GM21390 (cell line): ENCODE data around the gene PDK1.
"Not testable (repeated sequence)": the region's sequence is repeated elsewhere in the genome, so short reads cannot be mapped to it uniquely, and the experiment has no call there.

Source experiments
- ATAC-seq: cut with Tn5 transposase; IDR thresholded peaks from one replicate; pipeline ENCODE4 v1.9.1; 2021; ENCODE audit not compliant: unreplicated experiment

The PDK1 gene

DNA sequence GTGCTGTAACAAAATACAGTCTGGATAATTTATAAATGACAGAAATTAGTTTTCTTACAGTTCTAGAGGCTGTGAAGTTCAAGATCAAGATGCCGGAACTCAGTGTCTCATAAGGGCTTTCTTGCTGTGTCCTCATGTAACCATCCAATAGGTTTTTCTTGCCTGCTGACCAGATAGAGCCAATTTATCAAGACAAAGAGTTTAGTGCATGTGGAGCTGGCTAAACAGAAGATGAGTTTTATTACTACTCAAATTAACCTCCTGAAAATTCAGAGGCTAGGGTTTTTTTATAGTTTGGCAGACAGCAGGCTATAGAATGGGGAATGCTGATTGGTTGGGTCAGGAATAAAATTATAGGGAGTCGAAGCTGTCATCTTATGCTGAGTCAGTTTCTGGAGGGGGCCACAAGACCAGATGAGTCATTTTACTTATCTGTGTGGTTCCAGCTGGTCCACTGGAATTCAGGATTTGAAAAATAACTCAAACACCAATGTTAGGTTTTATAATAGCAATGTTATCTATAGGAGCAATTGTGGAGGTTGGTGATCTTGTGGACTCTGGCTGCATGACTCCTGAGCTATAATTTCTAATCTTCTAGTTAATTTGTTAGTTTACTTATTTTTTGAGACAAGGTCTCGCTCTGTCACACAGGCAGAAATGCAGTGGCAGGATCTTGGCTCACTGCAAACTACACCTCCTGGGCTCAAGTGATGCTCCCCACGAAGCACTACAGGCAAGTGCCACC lies 3.2 kb upstream of the PDK1 start:
- ATAC-seq = no peak

DNA sequence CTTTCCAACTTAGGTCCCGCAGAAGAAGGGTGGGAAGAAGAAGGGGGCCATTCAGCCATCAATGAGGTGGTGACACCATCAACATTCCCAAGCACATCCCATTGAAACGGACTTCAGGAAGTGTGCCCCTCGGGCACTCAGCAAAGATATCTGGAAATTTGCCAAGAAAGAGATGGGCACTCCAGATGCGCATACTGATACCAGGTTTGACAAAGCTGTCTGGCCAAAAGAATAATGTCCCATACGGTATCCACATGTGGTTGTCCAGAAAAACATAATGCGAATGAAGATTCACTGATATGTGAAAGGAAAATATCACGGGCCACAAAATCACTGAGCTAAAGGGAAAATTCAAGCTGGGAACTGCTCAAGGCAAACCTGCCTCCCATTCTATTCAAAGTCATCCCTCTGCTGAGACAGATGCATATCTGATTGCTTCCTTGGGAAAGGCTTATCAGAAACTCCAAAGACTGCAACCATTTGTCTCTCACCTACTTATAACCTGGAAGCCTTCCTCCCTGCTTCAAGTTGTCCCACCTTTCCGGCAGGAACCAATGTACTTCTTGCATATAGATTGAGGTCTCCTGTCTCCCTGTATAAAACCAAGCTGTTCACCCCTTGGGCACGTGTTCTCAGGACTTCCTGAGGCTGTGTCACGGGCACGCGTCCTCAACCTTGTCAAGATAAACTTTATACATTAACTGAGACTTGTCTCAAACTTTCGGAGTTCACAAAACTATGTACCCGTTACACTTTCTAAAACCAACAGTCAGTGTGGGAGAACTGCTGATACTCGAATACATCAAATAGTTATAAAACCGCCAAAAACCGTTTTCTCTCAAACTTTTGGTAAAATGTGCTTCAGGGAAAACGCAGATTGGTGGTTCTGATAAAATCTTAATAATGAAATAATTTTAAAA lies 1.3 kb upstream of the PDK1 start:
- no peak for ATAC-seq

DNA sequence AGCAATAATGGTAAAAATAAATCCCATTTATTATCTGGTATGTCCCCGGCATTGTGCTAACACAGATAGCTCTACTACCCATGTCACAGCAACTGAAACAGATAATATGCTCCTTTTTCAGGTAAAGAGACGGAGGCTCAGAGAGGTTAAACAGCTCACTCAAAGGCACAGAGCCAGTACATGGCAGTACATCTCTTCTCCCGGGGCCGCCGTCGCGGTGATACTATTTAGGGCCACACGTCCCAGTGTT lies 693 bp upstream of the PDK1 start:
- peak; percentile 10 for ATAC-seq

DNA sequence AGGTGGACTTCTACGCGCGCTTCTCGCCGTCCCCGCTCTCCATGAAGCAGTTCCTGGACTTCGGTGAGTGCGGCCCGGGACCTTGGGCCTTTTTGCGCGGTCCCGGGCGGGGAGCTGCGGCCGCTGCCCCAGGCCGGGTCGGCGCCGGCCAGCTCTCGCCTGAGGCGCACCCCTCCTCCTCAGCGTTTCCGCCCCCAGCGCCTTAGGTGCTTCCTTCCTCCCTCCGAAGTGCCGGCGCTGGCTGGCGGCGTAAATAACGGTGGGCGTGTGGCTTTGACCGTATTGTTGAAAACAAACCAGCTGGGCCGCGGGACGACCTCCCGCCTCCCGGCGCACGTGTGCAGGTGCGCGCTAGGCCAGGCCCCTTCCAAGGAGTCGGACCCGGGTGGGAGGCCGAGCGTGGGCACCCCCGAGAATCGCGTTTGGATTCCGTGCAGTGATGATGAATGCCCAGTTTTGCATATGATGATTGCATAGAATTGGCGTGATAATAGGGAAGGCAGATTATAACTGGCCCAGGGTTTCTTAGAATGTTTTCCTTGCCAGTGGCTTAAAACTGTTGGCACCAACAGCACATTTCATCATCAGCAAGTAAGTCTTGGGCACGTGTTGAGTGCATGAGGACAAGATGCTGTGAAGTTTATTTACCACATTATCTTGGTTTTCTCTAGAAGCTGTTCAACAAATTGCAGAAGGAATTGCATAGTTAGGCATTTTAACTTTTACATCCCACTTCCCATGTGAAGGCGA lies 569 bp downstream of the PDK1 start:
- ATAC-seq = peak; percentile 73

DNA sequence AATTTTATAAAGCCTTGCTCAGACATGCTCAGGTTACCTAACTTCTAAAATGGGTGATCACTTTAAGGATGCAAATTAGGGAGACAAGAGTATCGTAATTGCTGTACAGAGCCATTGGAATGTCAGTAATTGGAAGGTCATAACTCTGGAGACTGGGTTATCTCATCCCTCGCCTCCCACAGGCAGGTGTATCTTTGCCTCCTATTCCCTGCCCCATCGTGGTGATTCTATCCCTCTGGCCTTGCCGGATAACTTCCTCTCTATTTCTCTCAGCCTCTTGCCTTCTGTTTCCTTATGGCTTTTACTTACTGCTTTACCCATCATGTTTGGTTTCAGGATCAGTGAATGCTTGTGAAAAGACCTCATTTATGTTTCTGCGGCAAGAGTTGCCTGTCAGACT lies 2.5 kb downstream of the PDK1 start:
- no peak for ATAC-seq

DNA sequence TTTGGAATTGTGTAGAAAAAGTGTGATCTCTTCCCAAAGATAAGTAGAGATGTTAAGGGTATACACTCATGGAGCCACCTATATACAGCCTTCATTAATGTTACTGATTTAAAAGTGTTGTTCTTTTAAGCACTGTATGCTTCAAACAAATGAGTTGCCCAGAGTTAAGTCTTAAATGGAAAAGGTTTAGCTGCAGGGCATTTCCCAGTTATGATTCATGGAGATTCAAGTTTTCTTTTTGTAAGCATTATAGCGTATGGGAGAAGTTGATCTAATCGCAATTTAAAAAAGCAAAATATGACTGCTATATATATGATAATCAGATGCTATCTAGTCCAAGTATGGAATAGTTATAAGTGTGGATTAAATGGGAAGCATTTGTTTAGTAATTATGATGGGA lies 4.8 kb downstream of the PDK1 start:
- ATAC-seq = no peak

DNA sequence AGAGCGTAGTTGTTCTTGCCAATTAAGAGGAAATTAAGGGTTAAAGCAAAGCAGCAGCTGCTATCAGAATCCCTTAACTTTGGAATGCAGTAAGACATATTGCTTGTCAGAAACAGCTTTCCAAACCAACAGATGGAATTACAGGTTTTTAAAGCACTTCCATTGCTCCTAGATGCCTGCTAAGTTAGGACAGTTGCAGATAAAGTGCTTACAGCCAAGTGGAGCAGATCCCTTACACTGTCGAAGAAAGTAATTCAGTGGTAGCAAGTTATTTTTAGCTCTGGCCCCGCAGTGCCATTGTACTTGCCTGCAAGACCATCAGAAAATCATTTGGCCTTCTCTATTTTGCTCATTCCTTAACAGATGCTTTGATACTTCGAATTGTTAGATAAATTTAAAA lies 5.4 kb downstream of the PDK1 start:
- ATAC-seq = no peak

DNA sequence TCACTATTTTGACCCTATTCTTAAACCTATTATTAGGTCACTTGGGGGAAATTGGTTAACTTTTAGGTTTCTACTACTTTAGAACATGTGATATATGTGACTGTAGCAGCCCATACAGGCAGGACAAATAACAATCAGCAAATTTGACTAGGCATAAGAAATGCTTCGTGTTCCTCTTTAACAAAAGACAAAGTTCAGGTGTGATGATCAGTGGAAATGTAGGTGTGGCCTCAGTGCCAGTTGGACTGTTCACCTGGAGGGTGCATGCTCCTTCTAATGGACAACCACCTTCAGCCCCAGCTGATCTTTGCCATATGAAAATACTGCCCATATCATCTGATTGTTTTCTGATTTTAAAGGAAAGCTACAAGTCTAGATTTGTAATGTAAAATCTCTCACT lies 6.4 kb downstream of the PDK1 start:
- no peak for ATAC-seq

DNA sequence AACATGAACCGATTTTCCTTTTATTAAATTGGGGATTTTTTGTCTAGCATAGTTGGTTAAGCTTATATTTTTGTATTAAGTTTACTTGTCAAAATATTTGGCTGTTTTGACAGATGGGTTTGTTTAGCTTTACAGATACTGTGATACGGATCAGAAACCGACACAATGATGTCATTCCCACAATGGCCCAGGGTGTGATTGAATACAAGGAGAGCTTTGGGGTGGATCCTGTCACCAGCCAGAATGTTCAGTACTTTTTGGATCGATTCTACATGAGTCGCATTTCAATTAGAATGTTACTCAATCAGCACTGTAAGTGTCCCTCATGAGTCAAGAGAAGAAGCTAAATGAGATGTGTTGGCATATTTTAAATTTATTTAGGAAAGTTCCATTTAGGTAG lies 8.5 kb downstream of the PDK1 start:
- ATAC-seq = no peak

DNA sequence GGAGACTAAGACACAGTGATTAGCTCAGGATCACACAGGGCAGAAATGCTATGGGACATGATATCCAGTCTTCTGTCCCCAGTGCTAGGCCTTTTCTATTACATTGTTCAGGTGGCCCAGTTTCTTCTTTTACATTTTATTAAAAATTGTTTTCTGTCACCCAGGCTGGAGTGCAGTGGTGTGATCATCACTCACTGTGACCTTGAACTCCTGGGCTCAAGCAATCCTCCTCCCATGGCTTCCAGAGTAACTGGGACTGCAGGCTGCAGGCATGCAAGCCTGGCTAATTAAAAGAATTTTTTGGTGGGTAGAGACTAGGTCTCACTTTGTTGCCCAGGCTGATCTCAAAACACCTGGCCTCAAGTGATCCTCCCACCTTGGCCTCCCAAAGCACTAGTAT lies 15.4 kb downstream of the PDK1 start:
- no peak for ATAC-seq

DNA sequence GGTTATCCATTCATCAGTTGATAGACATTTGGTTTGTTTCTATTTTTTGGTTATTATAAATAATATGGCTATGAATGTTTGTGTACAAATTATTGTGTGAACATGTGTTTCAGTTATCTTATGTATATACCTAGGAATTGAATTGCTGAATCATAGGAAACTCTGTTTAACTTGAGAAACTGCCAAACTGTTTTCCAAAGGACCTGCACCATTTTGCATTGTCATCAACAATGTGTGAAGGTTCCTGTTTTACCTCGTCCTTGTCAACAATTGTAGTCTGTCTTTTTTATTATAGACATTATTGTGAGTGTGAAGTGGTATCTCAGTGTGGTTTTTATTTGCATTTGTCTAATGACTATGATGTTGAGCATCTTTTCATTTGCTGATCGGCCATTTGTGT lies 17.1 kb downstream of the PDK1 start:
- no peak for ATAC-seq

DNA sequence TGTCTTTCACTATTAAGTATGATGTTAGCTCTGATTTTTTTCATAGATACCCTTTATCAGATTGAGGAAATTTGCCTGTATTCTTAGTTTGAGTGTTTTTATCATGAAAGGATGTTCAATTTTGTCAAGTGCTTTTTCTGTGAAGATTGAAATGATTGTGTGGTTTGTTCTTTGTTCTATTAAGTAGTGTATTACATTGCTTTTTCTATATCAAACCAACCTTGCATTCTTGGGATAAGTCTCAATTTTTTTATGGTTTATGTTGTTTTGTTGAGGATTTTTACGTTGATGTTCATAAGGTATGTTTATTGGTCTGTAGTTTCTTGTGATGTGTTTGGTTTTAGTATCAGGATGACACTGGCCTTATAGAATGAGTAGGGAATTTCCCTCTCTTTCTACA lies 19.1 kb downstream of the PDK1 start:
- no peak for ATAC-seq

DNA sequence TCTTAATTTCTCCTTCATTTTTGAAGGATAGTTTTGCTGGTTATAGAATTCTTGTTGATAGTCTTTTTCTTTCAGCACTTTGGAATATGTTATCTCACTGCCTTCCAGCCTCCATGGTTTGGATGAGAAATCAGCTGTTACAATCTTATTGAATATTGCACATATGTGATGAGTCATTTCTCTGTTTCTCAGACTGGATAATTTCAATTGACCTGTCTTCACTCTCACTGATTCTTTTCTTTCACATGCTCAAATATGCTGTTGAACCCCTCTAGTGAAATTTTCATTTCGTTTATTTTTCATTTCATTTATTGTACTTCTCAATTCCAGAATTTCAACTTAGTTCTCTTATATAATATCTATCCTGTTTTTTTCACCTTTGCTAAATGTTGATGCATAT lies 22.2 kb downstream of the PDK1 start:
- ATAC-seq = no peak

DNA sequence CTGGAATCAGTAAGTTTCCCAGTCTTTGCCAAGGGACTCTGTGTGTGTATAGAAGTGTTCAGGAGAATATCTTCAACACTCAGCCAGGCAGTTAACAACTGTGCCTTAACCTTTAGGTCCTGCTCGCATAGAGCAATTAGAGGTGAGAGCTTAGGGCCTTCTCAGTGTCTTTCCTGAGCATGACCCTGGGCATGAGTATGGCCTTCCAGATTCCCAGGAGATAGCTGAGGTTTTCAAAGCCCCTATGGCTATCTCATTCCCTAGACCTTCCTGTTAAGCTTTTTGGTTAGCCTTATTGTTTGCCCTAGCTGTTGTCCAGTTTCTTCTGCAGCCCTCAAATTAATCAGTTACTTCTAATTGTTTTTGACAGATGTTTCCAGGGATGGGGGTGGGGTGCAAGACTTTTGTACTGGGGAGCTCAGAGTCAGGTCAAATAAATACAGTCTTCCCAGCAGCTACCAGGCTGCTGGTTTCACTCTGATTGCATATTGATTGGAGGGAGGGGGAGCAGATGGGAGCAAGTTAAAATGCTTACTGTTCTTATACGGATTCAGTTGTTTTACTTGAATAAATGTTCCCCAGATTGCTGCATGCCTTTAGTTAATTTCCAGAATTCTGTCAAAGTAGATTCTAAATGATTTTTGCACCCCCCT lies 23.1 kb downstream of the PDK1 start:
- ATAC-seq = no peak

DNA sequence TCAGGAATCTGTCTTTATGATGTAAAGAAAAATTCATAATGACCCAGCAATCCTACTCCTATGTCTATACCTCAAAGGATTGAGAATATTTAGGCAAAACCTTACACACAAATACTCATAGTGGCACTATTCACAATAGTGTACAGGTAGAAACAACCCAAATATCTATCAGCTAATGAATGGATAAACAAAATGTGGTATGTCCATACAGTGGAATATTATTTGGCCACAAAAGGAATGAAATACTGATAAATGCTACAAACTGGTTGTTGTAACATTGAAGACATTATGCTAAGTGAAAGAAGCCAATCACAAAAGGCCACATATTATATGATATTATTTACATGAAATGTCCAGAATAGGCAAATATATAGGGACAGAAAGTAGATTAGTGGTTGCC lies 24.7 kb downstream of the PDK1 start:
- ATAC-seq = no peak

DNA sequence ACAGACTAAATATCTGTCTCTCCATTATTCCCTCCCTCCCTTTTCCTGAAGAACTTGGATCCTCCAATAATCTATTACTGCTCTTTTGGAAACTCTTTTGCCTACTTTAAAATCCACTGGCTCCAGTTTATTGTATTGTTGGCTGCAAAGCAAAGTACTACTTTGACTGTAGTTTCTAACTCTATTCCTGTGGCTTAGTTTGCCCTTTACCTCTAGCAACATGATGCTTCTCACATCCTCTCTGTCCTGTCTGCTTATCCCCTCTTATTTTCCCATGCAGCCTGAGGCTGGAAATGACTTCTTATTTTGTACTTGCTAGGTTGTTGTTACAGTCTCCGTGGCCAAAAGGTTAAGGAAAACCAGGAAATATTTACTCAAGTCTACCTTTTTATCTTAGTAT lies 26.8 kb downstream of the PDK1 start:
- ATAC-seq = no peak

DNA sequence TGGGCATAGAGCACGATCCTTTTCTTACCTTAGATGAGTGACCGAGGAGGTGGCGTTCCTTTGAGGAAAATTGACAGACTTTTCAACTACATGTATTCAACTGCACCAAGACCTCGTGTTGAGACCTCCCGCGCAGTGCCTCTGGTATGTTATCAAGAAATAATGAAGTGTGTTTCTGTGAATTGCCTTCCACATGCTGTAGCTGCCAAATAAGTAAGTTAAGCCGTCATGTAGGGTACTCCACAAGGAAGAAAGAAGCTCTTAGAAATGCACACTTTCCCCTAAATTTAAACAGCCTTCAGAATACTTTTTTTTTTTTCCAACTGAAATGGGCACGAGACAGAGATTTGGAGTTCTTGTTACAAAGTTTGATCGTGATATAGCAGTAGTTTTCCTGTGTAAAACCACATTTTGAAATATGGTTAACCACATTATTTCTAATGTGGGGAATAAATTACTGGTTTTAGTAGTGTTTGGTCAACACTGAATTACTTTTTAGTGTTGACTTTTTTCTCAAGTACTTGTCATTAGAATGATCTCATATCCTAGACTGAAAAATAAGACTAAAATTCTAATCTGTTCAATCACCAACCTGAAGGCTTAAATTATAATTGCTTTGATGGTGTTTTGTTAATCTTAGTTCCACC lies 30.5 kb downstream of the PDK1 start:
- ATAC-seq = no peak

DNA sequence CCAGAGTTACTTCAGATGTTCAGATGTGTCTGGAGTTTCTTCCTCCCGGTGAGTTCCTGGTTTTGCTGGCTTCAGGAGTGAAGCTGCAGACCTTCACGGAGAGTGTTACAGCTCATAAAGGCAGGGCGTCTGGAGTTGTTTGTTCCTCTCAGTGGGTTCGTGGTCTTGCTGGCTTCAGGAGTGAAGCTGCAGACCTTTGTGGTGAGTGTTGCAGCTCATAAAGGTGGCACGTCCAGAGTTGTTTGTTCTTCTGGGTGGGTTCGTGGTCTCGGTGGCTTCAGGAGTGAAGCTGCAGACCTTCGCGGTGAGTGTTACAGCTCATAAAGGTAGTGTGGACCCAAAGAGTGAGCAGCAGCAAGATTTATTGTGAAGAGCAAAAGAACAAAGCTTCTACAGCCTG lies 31.3 kb downstream of the PDK1 start:
- ATAC-seq = not testable (repeated sequence)

DNA sequence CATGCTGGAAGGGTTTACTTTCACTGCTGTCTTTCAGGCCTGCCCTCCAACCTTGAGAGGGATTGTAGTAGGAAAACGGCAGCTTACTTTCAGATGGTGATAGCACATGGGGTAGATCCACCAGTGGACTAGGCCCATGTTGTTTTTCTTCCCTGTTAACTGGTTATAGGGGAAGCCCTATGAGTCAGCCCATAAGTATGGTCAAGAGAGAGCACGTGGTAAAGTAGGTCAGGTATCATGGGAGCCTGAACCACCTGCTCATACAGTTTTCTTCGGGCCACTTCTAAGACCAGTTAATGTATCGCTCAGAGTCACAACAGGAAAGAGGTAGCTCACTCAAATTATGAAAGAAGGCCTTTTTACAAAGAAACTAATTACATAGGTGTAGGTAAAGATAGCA lies 33.0 kb downstream of the PDK1 start:
- no peak for ATAC-seq

DNA sequence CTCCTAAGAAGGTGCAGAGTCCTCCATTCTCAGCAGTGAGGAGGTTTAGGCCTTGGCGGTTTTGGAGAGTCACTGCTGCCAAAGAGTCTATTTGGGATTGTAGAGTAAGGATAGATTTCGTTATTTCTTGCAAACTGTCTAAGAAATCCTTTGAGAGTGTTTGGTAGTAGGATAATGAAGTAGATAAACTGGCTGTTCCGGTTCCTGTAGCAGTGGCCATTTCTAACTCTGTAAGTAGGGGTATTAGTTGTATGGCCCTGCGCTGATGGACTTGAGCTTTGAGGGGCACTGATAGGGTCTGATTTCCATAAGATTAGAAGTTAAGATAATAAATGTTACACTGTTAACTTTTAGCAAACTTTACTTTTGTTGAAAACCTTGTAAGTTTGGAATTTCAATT lies 35.5 kb downstream of the PDK1 start:
- ATAC-seq = not testable (repeated sequence)

DNA sequence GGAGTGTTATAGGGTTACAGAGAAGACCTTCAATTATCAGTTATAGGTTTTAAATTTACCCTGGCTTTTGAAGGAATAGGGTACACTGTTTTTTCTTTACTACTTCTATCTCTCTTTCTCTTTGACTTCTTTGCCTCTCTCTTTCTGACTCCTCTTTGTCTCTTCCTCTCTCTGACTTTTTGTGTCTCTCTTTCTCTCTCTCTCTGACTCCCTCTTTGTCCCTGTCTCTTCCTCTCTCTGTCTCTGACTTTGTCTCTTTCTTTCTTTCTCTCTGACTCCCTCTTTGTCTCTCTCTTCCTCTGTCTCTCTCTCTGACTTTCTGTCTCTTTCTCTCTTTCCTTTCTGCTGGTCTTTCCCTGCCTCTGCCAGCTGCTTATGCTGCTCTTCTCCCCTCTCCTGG lies 36.3 kb downstream of the PDK1 start:
- not testable (repeated sequence) for ATAC-seq
